ENCODE measurements around the gene FDXR.

The FDXR gene

GRCh38 chr17:74903034-74903433 is 30.2 kb upstream of the FDXR start:
- no peak for DNase-seq (ENCODE audit: low read depth)
- TF ChIP-seq POLR2A (IDR thresholded peaks at IDR 0.05; ENCODE audit: extremely low read depth, insufficient read length): no peak
- no peak for TF ChIP-seq MAX (IDR thresholded peaks at IDR 0.05; ENCODE audit: low read depth, low read length)
- TF ChIP-seq CTCF (IDR thresholded peaks at IDR 0.05; ENCODE audit: low read depth, low read length): no peak
- TF ChIP-seq MYC (IDR thresholded peaks at IDR 0.05; ENCODE audit: low read depth, low read length): no peak
- H3K4me3 ChIP-seq (ENCODE audit: low read depth, low read length): no peak overlapping the region

GRCh38 chr17:74901353-74902135 is 28.8 kb upstream of the FDXR start:
- no peak for TF ChIP-seq MAX (IDR thresholded peaks at IDR 0.05; ENCODE audit: low read depth, low read length)
- TF ChIP-seq POLR2A (IDR thresholded peaks at IDR 0.05; ENCODE audit: extremely low read depth, insufficient read length): no peak
- TF ChIP-seq MYC (IDR thresholded peaks at IDR 0.05; ENCODE audit: low read depth, low read length): no peak
- TF ChIP-seq CTCF (IDR thresholded peaks at IDR 0.05; ENCODE audit: low read depth, low read length): no peak
- no peak for DNase-seq (ENCODE audit: low read depth)
- no peak overlapping the region for H3K4me3 ChIP-seq (ENCODE audit: low read depth, low read length)

GRCh38 chr17:74900208-74900607 is 27.4 kb upstream of the FDXR start:
- no peak overlapping the region for H3K4me3 ChIP-seq (ENCODE audit: low read depth, low read length)
- no peak for DNase-seq (ENCODE audit: low read depth)
- TF ChIP-seq CTCF (IDR thresholded peaks at IDR 0.05; ENCODE audit: low read depth, low read length) (no peak), POLR2A (IDR thresholded peaks at IDR 0.05; ENCODE audit: extremely low read depth, insufficient read length) (no peak), MAX (IDR thresholded peaks at IDR 0.05; ENCODE audit: low read depth, low read length) (no peak), MYC (IDR thresholded peaks at IDR 0.05; ENCODE audit: low read depth, low read length) (no peak)

GRCh38 chr17:74898376-74898946 is 25.7 kb upstream of the FDXR start:
- no peak for DNase-seq (ENCODE audit: low read depth)
- H3K4me3 ChIP-seq (ENCODE audit: low read depth, low read length): no peak overlapping the region
- TF ChIP-seq POLR2A (IDR thresholded peaks at IDR 0.05; ENCODE audit: extremely low read depth, insufficient read length) (no peak), CTCF (IDR thresholded peaks at IDR 0.05; ENCODE audit: low read depth, low read length) (no peak), MYC (IDR thresholded peaks at IDR 0.05; ENCODE audit: low read depth, low read length) (no peak), MAX (IDR thresholded peaks at IDR 0.05; ENCODE audit: low read depth, low read length) (no peak)

- DNase-seq (ENCODE audit: low read depth): no peak
- no peak for TF ChIP-seq MYC (IDR thresholded peaks at IDR 0.05; ENCODE audit: low read depth, low read length)
- no peak for TF ChIP-seq CTCF (IDR thresholded peaks at IDR 0.05; ENCODE audit: low read depth, low read length)
- no peak for TF ChIP-seq MAX (IDR thresholded peaks at IDR 0.05; ENCODE audit: low read depth, low read length)
- no peak overlapping the region for H3K4me3 ChIP-seq (ENCODE audit: low read depth, low read length)
These were observed 21.3 kb upstream of the FDXR start for GRCh38 chr17:74893936-74894671.

Data from NB4 (cell line).